Suppressor macrophage (primary cell): ENCODE data around the gene GDNF.

ENCODE experiments used
- DNase-seq, 4 experiments: peaks; one replicate each; pipeline ENCODE4 v3.0.0-alpha.2; 2020 to 2022

Gene GDNF

GRCh38 chr5:37777432-37778130 is 62.3 kb downstream of the GDNF start:
- DNase-seq: peak in 1 of 4 experiments; percentile 6

DNA sequence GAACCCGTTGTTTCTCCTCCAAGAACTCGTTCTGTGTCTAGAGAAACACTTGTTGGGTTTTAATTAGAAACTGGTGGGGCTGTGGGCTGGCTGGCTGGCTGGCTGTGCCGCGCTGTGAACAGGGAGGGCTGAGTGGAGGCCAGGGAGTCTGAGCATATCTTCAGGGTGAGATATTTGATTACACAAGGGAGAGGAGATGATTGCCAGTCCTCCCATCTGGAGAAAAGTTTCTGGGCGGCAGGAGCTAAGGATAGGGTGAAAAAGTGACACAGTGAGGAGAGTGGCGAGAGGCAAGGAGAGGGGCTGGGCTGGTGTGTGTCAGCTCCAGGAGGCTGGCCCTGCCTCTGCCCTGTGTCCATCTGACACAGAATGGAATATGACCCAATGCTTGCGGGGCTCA is 63.0 kb downstream of the GDNF start:
- no peak for DNase-seq

- peak; percentile 34 to 69 (median 54) for DNase-seq
Observed at GRCh38 chr5:37774912-37775483, 64.8 kb downstream of the GDNF start.

DNA sequence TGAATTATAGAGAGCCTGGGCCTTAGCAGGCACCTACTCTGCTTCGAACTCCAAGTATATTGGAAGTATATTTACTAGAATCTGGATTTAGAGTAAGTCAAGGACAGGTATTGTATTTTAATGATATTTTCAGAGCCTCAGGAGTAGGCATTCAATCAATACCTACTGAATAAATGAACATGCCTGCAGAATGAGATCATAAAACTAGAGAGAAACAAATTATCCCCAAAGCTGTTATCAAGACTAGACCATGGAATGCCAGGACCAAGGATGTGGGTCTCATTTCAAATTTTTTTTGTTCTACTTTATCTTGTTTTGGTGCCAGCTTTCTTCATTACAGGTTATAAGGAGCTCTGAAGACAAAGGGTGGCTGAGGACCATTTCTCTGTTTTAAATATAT is 66.0 kb downstream of the GDNF start:
- DNase-seq: no peak

DNA sequence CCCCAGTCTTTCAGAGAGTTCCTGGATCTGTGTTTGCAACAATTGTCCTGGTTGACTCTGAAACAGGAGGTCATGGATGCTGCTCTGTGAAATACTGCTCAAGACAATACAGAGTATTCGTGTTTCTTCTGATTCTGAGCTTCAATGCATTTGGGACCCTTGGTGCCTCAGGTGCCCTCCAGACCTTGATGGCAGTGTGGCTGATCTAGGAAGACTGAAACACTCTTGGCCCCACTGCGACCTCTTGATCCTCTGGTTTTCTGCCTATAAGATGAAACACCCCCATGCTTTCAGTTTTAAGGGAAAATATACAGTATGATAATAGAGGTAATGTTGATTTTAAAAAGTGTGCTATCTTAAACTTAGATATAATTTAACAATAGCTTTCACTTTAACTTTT is 67.6 kb downstream of the GDNF start:
- no peak for DNase-seq

- DNase-seq: no peak
Observed at GRCh38 chr5:37771731-37772130, 68.1 kb downstream of the GDNF start.

DNA sequence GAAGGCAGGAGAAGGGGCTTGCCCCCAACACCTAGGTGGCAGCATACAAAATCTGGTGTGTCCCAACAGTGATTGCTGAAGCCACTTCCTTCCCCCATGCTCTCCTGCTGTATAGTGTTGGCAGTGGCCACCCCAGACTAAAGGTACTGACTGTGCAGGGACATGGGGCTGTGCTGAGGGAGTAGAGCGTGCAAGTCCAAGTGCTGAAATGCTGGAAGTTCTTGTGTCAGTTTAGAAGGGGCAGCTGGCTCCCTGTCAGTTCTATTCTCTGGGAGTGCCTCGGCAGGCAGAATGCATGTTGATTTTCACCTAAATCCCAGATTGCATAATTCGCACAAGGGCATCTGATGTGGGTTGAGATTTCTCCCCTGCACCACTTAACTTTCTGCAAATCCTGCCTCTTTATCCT is 68.6 kb downstream of the GDNF start:
- DNase-seq: no peak

DNA sequence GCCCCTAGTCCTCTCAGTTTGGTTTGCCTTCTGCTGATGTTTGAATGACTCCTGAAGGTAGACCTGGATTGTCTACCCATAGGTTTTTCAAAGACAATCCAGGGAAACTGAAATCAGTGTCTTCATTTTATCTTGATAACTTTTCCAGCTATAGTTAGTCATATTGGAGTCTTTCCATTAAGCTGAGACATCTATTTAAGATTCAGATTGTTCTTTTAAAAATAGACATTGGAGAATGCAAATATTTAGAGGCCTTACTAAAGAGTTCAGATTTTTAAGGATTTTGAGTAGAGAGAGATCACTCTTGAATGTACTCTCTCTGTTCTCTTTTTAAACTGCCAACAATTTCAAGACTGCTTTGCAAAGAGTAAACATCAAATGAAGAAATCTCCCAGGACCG is 69.1 kb downstream of the GDNF start:
- DNase-seq: no peak

GRCh38 chr5:37769840-37770239 is 70.0 kb downstream of the GDNF start:
- no peak for DNase-seq

GRCh38 chr5:37769108-37769507 is 70.7 kb downstream of the GDNF start:
- DNase-seq: no peak

- DNase-seq: no peak
Observed at GRCh38 chr5:37768371-37768770, 71.5 kb downstream of the GDNF start.

DNA sequence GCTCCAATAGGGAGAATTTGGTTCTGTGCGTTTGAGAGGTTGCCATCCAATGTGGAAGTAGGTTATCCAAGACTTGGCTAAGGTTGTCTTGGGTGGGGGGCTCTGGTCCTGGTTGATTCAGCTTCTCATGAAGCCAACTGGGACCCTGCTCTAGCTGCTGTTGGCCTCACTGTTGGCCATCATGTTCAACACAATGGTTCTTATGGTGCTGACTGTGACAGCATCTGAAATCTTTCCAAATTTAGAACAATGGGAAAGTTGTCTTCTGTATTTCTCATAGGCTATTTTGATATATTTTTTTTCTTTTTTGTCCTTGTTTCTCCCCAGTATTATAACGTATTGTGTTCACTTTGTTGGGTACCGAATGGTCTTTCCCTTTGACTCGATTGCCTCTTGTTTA is 71.9 kb downstream of the GDNF start:
- DNase-seq: no peak

GRCh38 chr5:37767251-37767650 is 72.6 kb downstream of the GDNF start:
- no peak for DNase-seq
